Measurements from ENCODE around the gene ASXL1.

The ASXL1 gene

DNA sequence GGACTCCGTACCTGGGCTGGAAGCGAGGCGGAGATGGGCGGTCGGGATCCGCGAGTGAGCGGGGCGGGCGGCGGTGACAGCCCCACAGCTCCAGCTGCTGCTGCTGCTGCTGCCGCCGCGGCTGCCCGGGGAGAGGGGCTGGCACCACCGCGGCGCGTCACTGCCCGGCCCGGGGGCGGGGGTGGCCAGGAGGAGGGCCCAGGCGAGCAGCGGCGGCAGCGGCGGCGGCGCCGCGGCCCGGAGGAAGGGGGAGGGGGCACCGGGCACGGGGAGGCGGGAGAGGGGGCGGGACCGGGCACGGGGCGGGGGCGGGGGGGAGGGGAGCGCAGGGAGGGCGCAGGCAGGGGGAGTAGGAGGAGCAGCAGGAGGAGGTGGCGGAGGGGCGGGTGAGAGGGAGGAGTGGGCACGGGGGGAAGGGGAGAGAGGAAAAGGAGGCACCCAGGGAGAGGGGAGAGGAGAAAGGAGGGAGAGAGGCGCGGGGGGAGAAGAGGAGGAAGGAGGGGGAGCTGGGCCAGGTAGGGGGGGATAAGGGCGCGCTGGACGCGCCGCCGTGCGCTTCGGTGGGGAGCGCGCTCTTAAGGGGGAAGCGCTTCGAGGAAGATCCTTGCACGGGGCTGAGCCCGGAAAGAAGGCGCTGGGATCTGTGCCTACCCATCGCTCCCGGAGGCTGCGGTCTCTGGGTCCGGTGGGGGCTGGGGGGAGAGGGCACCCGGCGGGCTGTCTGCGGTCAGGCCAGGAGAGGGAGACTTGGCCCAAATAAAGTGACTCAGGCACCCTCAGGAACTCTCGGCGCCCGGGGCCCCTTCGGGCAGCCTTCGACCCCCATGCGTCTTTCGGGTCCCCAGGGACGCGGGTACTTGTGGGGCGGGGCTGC is 125.5 kb downstream of the ASXL1 start:
- peak; percentile 83 for DNase-seq

DNA sequence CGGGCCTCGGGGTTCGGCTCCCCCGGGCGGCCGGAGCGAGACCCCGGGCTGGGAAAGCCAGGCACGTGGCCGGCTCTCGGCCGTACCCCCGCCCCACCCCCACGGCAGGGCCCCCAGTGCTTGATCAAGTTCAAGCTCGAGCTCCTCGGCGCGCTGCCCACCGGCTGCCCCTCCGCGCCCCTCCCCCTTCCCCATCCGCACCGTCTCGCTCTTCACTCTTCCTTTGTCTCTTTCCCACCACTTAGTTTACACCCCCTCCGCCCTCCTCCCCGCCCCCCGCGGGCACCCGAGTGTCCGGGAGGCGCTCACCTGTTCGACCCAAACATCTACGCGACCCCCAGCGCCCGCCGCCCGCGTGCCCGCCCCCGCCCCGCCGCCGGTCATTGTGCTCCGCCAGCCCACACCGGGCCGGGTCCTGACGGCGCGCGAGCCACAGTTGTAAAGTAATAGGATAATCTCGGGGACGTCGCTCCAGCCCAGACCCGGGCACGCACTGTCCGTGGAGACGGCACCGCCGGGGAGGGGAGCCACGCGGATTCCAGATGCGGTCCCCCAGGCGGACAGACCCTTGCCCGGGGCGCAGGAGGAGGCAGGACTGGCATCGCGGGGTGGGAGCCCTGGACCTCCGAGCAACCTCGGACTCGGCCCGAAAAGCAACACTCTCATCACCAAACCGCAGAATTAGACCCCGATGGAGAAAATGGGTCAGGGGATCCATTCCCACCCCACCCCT is 126.3 kb downstream of the ASXL1 start:
- DNase-seq = peak; percentile 37

DNA sequence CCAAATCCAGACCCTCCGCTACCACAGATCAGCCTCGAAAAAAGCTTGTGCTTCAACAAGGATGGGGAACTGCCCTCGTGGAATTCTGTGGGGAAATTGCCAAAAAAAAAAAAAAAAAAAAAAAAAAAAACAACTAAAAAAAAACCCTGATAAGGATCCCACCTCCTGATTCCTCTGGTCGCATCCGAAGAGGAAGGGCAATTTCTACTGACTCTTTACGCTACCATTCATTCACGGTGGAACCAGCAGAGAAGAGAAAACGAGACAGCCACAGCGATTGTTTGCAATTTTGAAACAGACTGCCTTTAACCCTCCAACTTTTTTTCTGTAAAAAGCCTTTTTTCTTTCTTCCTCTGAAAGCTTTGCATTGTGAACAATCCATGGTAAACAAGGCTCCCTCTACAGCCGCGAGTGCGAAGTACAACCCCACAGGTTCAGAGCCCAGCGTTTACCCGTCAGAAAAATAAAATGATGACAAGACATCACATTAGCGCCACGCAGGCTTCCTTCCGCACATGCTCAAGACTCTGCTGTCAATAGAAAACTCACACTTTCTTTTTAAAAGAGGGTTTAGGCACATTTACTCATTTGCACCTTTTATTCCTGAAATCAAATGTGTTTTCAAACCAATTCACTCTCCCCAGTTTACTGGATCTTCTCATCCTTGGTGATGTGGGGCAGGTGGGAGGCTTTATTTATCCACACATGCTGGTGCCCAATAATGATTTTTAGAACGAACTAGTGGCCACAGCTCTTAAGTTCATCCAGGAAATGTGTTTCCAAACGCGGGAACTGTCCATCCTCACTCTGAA is 127.0 kb downstream of the ASXL1 start:
- peak; percentile 72 for DNase-seq

DNA sequence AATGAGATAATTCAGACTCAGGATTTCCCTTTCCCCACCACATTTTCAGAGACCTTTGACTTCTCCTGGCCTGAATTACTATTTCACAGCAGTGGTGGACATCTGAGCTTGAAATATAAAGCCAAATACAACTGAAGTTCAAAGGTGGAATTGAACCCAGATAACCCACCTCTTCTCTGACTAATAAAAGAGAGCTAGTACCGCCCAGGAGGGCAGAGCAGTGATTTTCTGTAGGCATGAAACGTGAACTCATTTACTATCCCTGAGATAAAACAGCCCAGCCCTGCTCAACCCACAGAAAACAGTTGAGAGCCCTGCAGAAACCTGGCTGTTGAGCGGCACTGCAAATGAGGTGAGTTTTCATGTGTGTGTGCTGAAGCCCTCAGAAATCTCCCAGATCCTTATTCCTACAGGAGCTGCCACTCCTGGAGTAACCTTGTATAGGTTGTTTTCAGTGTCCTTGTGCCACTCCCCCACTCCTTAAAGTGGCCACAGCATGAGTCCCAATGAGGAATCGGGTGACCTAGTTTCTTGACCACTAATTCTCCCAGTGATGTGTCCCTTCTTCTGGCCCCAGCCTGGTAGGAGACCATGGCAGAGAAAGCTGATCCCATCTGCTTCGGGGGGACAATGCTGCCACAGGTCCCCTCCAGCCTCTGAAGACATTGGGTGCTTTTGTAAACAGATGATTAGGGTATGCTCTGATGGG is 127.8 kb downstream of the ASXL1 start:
- DNase-seq = no peak

DNA sequence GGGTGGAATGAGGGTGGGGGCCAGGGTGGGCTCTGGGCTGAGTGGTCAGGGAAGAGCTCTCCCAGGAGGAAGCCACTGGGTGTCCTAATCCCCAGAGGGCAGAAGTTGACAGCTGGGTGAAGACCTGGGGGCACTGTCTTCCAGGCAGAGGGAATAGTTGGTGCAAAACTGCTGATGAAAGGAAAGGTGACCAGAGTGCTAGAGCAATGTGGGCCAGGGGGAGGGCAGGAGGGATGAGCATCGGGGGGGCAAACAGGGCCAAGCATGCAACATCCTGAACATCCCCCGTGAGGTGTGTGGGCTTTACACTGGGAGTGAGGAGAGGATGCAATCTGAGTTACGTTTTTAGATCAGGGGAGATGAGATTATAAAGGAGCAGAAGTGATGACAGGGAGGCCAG is 129.2 kb downstream of the ASXL1 start:
- no peak for DNase-seq

DNA sequence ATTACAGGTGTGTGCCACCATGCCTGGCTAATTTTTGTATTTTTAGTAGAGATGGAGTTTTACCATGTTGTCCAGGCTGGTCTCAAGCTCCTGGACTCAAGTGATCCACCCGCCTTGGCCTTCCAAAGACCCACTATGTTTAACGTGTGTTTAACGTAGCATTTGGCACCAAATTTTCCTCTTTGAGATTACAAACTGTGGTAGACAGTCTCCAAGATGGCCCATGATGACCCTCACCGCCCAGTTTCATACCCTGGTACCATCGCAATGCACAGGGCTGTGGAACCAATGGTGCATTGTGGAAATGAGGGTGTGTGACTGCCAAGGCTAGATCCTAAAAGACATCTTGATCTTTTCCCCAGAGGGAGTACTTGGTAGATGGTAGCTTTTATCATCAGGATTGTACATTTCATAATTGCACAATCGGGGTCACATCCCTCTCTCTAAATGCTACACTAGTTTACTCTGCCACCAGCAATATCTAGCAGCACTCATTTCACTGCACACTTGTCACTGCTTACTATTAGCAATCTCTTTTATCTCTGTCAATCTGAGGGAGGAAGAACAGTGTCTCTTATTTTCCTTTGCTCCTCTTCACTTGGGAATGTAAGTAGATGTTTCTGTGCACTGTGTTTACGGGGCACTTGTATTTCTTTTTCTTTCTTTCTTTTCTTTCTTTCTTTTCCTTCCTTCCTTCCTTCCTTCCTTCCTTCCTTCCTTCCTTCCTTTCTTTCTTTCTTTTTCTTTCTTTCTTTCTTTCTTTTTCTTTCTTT is 130.1 kb downstream of the ASXL1 start:
- no peak for DNase-seq

All from DMS79 treated with DMSO at 0.1 percent for 48 hours (cell line).